Gastroesophageal sphincter (tissue), 3 donors: ENCODE measurements around the gene PTPRD.

Experiments
- CTCF ChIP-seq, 4 experiments: fragments of 200-600 bp in 2 of 4; fragments of 450-650 bp in 2 of 4; sonication (generic) in 1 of 4; IDR thresholded peaks; one replicate each; pipeline ENCODE4 v1.5.1; 2017 to 2019; ENCODE audit warnings: antibody characterized with exemption in 4 of 4, mild to moderate bottlenecking in 2 of 4, moderate library complexity in 2 of 4
- POLR2A ChIP-seq, 2 donors: fragments of 450-650 bp; IDR thresholded peaks; one replicate each; pipeline ENCODE4 v1.6.1; 2017; ENCODE audit warnings: antibody characterized with exemption in 2 of 2, mild to moderate bottlenecking in 2 of 2, moderate library complexity in 1 of 2

DNA sequence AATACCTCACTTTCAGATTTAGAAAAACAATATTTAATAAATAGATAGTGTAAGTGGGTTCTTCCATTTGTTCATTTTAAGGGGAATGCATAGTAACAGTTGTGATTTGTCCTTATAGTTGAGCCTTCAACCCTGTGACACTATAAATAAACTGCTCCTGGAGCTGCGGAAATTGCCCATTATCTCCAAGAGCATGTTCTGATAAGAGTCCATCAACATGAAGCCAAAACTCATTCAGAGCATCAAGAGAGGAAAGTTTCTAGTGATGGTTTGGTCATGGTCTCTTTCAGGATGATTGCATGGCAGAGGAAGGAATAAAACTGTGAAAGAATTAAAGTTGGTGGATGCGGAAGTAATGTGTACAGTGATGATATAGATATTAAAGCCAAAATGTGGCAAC, 2041.2 kb downstream of the PTPRD start:
- TF ChIP-seq POLR2A (IDR thresholded peaks at IDR 0.05), result no peak
- TF ChIP-seq CTCF (IDR thresholded peaks at IDR 0.05), result no peak
